HepG2 (cell line): ENCODE results near the gene MAVS. TPM values are rescaled to one million over a fixed set of nuclear protein-coding genes. Genes with fewer than 3 reads are reported as not detected.

Experiments
- KLF15 ChIP-seq: sonication (generic); formaldehyde crosslinking; IDR thresholded peaks from 2 replicates; pipeline ENCODE4 v1.8.1; 2023; ENCODE audit warnings: borderline replicate concordance, mild to moderate bottlenecking, inconsistent platforms, missing genetic modification reagents, mixed read lengths
- PBX3 ChIP-seq: sonication (generic); formaldehyde crosslinking; IDR thresholded peaks from 2 replicates; pipeline ENCODE4 v1.8.1; 2023; ENCODE audit warnings: missing genetic modification reagents, inconsistent platforms, borderline replicate concordance
- PHF8 ChIP-seq: sonication (generic); formaldehyde crosslinking; IDR thresholded peaks from 2 replicates; pipeline ENCODE4 v1.5.0; 2020; ENCODE audit warnings: missing genetic modification reagents
- ZBTB26 ChIP-seq: IDR thresholded peaks from 2 replicates; pipeline ENCODE4 v1.6.1; 2016; ENCODE audit warnings: missing compliant biosample characterization, missing genetic modification reagents, borderline replicate concordance
- ZNF121 ChIP-seq: sonication (generic); formaldehyde crosslinking; IDR thresholded peaks from 2 replicates; pipeline ENCODE4 v1.5.0; 2020; ENCODE audit warnings: mild to moderate bottlenecking, missing genetic modification reagents
- ZNF335 ChIP-seq: sonication (generic); formaldehyde crosslinking; IDR thresholded peaks from 2 replicates; pipeline ENCODE4 v1.4.0; 2020; ENCODE audit warnings: missing genetic modification reagents
- ZNF382 ChIP-seq: sonication (generic); formaldehyde crosslinking; IDR thresholded peaks from 2 replicates; pipeline ENCODE4 v1.5.0; 2020; ENCODE audit warnings: missing genetic modification reagents, mild to moderate bottlenecking, borderline replicate concordance
- ZNF550 ChIP-seq: sonication (generic); formaldehyde crosslinking; IDR thresholded peaks from 2 replicates; pipeline ENCODE4 v1.4.0; 2020; ENCODE audit warnings: mild to moderate bottlenecking, missing genetic modification reagents, borderline replicate concordance
- polyA plus RNA-seq, 8 experiments: library from polyadenylated mRNA; depleted of rRNA in 3 of 8; stranded (reverse) in 7 of 8; unstranded in 1 of 8; fragments of >200 nt; fragmentation: Illumina TruSeq in 4 of 8; extraction: Trizol in 4 of 8; gene quantifications; 2 replicates each; pipeline versions ENCODE4 v1.2.1 to v1.2.3, GENCODE V29; 2011 to 2016; ENCODE audit warnings: low read depth in 4 of 8, missing spikeins in 1 of 8, mixed read lengths in 1 of 8; ENCODE audit not compliant: insufficient read depth in 1 of 8
- total RNA-seq, 5 experiments: library from RNA; depleted of rRNA; stranded (reverse); fragments of >200 nt; fragmentation: Illumina TruSeq; extraction: Trizol; gene quantifications; 2 replicates each; pipeline ENCODE4 v1.2.3, GENCODE V29; 2016; ENCODE audit warnings: low read depth in 1 of 5
- TF ChIP-seq, protein P1 (sequence below): sonication (generic); formaldehyde crosslinking; IDR thresholded peaks from 2 replicates; pipeline ENCODE4 v1.4.0; 2020; ENCODE audit warnings: missing genetic modification reagents, borderline replicate concordance

Gene MAVS
- total and polyA plus RNA-seq, 2 of the 13 experiments (the other 11 are each of a cell fraction or from before 2014, with no cell fraction given), result 27.3 to 36.6 TPM

DNA sequence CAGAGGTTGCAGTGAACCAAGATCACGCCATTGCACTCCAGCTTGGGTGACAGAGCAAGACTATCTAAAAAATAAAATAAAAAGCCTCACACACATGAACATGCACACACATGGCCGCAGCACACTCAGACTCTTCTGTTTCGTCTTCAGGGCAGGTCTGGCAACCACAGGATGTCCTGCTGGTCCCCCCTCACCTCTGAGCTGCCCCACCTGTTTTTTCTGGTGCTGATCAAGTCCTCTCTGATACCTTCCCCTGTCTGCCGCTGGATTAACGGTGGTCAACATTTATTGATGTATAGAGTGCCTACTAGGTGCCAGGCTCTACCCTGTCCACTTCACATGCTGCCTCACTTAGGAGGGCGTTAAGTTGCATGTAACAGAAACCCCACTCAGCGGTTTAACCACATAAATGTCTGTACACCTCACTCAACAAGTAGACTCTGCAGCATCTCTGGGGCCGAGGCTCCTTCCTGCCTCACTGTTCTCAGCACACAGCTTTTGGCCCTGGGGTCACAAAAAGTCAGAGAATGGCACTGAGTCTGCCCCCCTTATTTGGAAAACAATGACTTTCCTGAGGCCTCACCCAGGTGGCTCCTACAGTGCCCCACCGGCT is 30.8 kb upstream of the MAVS start (continued):
- no peak for TF ChIP-seq PBX3 (CRISPR knock-in tag)
- TF ChIP-seq PHF8 (CRISPR knock-in tag), result no peak
- no peak for TF ChIP-seq ZNF335
- TF ChIP-seq ZNF550 (CRISPR knock-in tag), result no peak
- TF ChIP-seq, protein P1, sequence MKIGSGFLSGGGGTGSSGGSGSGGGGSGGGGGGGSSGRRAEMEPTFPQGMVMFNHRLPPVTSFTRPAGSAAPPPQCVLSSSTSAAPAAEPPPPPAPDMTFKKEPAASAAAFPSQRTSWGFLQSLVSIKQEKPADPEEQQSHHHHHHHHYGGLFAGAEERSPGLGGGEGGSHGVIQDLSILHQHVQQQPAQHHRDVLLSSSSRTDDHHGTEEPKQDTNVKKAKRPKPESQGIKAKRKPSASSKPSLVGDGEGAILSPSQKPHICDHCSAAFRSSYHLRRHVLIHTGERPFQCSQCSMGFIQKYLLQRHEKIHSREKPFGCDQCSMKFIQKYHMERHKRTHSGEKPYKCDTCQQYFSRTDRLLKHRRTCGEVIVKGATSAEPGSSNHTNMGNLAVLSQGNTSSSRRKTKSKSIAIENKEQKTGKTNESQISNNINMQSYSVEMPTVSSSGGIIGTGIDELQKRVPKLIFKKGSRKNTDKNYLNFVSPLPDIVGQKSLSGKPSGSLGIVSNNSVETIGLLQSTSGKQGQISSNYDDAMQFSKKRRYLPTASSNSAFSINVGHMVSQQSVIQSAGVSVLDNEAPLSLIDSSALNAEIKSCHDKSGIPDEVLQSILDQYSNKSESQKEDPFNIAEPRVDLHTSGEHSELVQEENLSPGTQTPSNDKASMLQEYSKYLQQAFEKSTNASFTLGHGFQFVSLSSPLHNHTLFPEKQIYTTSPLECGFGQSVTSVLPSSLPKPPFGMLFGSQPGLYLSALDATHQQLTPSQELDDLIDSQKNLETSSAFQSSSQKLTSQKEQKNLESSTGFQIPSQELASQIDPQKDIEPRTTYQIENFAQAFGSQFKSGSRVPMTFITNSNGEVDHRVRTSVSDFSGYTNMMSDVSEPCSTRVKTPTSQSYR (CRISPR knock-in tag), result no peak
- TF ChIP-seq ZNF121 (CRISPR knock-in tag), result no peak
- TF ChIP-seq ZBTB26 (CRISPR knock-in tag), result no peak
- no peak for TF ChIP-seq ZNF382 (CRISPR knock-in tag)
- TF ChIP-seq KLF15 (CRISPR knock-in tag), result no peak
